GM12873 (cell line): ENCODE results near the gene KCNK4.

Experiments
- CTCF ChIP-seq: IDR thresholded peaks from 2 replicates; pipeline ENCODE4 v1.5.1; 2012; ENCODE audit warnings: low read depth, mild to moderate bottlenecking, moderate library complexity, low read length, control low read depth; ENCODE audit not compliant: insufficient read depth; ENCODE audit errors: missing control alignments

KCNK4 gene

GRCh38 chr11:64251016-64251752 is 39.9 kb upstream of the KCNK4 start, which contains the start of gene PLCB3:
Gene PLCB3 (plus strand): TSS chr11:64251530. CDS start chr11:64251650, 120 bp downstream.
- peak; percentile 59 for TF ChIP-seq CTCF

GRCh38 chr11:64251753-64252002 is 39.4 kb upstream of the KCNK4 start:
- TF ChIP-seq CTCF, result no peak

DNA sequence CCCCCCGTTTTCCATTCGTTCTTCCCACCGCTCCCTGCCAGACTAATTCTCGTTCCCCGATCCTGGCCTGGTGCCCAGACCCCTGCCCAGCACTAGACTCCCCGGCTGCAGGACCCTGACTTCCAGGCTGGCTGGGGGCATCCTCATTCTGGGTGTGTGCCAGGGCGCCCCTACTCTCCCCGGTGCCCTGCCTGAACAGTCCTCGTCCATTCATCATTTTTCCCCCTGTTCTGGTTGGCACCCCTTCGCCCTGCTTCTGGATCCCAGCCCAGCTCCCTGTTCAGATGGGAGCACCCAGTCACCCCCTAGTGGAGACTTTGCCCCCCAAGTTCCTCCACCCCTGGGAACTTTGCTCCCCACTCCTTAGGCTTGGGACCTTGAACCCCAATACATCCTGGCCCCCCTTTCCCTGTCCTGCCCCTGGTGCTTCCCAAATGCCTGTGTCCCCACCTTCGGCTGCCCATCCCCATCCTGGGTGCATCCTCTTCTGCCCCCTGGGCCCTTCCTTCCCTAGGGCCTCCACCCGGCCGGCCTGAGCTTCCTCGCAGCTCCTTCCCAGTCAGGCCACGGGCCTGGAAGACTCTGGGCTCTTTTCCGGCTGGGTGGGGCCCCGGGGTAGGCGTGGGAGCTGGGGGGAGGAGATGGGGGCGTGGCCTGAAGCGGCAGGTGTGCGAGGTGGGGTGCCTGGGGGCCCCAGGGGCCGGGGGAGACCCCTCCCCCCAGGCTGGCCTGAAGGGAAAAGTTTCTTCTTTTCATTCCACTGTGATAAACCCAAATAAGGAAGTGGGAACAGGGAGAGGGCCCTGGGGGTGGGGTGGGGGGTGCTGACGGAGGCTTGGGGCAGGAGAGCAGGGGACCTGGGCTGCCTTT is 38.9 kb upstream of the KCNK4 start:
- TF ChIP-seq CTCF, result peak; percentile 66

DNA sequence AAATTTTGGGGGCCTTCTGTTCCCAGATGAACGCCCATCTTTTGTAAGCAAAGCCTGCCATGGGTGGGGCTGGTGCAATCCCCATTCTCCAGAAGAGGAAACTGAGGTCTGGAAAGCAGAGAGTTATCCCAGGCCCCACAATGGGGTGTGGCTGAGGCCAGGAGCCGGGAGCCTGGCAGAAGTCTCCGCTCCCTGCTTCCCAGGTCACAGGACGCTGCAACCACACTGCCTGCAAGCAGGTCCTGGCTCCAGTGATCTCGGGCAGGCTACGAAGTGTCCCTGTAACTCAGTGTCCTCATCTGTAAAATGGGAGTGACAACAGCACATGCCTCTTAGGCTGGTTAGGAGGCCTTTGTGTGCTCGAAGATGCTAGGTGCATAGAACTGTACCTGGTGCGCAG is 38.1 kb upstream of the KCNK4 start:
- no peak for TF ChIP-seq CTCF

- no peak for TF ChIP-seq CTCF
These were observed 37.6 kb upstream of the KCNK4 start for GRCh38 chr11:64253481-64253880.

- TF ChIP-seq CTCF, result no peak
These were observed 36.8 kb upstream of the KCNK4 start for GRCh38 chr11:64254326-64254725.
